ENCODE data around the gene C6orf58. TPM values are rescaled to one million over a fixed set of nuclear protein-coding genes. Genes with fewer than 3 reads are reported as not detected.

The C6orf58 gene
- total RNA-seq, 1 experiment from 2014 or later, result not detected

DNA sequence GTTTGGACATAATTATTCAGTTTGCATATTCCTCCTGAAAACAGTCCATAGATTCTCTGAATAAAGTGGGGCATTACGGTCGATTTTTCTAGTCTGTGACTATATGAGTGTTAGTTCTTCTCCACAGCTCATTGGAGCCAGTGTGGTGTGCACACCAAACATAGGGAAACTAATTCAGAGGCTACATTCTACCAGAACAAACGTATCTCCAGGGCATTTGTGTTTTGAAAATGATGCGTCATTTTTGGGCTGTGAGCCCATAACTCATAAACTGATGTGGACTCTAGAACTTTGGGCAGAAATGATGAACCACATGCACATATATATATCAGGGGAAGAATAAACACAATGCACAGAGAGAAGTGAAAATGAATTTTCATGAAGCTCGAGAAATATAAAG, 41.8 kb downstream of the C6orf58 start:
- BruUV-seq (replicated peaks), result no TSS peak
- H3K27me3 ChIP-seq (ENCODE audit: control insufficient read depth, insufficient read depth, low read length), result no peaks in the 10 kb centered on the region; the same call in 1 of the 2 replicates
- TF ChIP-seq, protein P1, sequence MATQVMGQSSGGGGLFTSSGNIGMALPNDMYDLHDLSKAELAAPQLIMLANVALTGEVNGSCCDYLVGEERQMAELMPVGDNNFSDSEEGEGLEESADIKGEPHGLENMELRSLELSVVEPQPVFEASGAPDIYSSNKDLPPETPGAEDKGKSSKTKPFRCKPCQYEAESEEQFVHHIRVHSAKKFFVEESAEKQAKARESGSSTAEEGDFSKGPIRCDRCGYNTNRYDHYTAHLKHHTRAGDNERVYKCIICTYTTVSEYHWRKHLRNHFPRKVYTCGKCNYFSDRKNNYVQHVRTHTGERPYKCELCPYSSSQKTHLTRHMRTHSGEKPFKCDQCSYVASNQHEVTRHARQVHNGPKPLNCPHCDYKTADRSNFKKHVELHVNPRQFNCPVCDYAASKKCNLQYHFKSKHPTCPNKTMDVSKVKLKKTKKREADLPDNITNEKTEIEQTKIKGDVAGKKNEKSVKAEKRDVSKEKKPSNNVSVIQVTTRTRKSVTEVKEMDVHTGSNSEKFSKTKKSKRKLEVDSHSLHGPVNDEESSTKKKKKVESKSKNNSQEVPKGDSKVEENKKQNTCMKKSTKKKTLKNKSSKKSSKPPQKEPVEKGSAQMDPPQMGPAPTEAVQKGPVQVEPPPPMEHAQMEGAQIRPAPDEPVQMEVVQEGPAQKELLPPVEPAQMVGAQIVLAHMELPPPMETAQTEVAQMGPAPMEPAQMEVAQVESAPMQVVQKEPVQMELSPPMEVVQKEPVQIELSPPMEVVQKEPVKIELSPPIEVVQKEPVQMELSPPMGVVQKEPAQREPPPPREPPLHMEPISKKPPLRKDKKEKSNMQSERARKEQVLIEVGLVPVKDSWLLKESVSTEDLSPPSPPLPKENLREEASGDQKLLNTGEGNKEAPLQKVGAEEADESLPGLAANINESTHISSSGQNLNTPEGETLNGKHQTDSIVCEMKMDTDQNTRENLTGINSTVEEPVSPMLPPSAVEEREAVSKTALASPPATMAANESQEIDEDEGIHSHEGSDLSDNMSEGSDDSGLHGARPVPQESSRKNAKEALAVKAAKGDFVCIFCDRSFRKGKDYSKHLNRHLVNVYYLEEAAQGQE (IDR thresholded peaks at IDR 0.05; ENCODE audit: insufficient read depth in 1 of 2, low read depth in 2 of 2, low read length in 1 of 2), result no peak
- TF ChIP-seq SIN3A (IDR thresholded peaks at IDR 0.05; ENCODE audit: borderline replicate concordance, insufficient read depth, low read depth, low read length), result no peak
- no peak for TF ChIP-seq POLR2AphosphoS5 (IDR thresholded peaks at IDR 0.05; ENCODE audit: low read depth, low read length)
- TF ChIP-seq TCF7L2 (IDR thresholded peaks at IDR 0.05; ENCODE audit: low read depth, low read length), result no peak
- TF ChIP-seq, protein P2, sequence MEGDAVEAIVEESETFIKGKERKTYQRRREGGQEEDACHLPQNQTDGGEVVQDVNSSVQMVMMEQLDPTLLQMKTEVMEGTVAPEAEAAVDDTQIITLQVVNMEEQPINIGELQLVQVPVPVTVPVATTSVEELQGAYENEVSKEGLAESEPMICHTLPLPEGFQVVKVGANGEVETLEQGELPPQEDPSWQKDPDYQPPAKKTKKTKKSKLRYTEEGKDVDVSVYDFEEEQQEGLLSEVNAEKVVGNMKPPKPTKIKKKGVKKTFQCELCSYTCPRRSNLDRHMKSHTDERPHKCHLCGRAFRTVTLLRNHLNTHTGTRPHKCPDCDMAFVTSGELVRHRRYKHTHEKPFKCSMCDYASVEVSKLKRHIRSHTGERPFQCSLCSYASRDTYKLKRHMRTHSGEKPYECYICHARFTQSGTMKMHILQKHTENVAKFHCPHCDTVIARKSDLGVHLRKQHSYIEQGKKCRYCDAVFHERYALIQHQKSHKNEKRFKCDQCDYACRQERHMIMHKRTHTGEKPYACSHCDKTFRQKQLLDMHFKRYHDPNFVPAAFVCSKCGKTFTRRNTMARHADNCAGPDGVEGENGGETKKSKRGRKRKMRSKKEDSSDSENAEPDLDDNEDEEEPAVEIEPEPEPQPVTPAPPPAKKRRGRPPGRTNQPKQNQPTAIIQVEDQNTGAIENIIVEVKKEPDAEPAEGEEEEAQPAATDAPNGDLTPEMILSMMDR (IDR thresholded peaks at IDR 0.05), result no peak
- POLR2A ChIA-PET, result no interaction called here
- intact Hi-C loops (cut with micrococcal nuclease; ENCODE audit: unreplicated experiment), result no loop called here
- in situ Hi-C loops (cut with HindIII; ENCODE audit: low pct_unique_long_range_greater_than_20kb, low sequenced_read_pairs), result no loop called here
- no peak overlapping the region for H3K4me3 ChIP-seq (ENCODE audit: low read depth in 2 of 2, low read length in 2 of 2)
- DNase-seq (ENCODE audit: low read depth, low spot score) (no peak), ATAC-seq (no peak)
- H3K9me3 ChIP-seq (ENCODE audit: control insufficient read depth, insufficient read depth, low read depth, low read length), result no peaks in the 10 kb centered on the region
- CTCF ChIA-PET, result no interaction called here
- H3K27ac ChIP-seq (ENCODE audit: low read length), result no peak overlapping the region
- no peaks in the 10 kb centered on the region for H3K36me3 ChIP-seq (ENCODE audit: control insufficient read depth, insufficient read depth, low read length)
- H3K4me1 ChIP-seq (ENCODE audit: control insufficient read depth, insufficient read depth, low read length), result no peaks in the 10 kb centered on the region

DNA sequence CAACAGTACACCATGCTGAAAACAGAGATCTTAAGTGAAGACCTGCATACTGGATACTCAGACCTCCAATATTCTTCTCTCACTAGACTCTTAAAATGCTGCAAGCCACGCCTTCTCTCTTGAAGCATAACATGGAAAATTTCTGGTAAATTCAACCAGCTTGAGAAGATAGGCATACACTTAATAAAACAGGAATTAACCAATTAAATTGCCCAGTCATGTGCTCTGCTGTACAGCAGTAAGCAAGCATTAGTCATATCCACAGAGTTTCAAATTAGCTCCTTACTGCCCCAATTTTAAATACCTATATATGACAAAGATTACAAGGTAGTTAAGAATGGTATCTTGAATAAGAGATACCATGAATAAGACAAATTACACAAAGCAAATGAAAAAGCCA, 53.8 kb downstream of the C6orf58 start:
- Histone ChIP-seq H3K36me3 (ENCODE audit: control insufficient read depth, insufficient read depth, low read length) (no peaks in the 10 kb centered on the region), H3K4me1 (ENCODE audit: control insufficient read depth, insufficient read depth, low read length) (no peaks in the 10 kb centered on the region), H3K4me3 (ENCODE audit: low read depth in 2 of 2, low read length in 2 of 2) (no peak overlapping the region), H3K9me3 (ENCODE audit: control insufficient read depth, insufficient read depth, low read depth, low read length) (no peaks in the 10 kb centered on the region), H3K27me3 (ENCODE audit: control insufficient read depth, insufficient read depth, low read length) (peaks cover 2% of the 10 kb centered on the region; the same call in 1 of the 2 replicates), H3K27ac (ENCODE audit: low read length) (no peak overlapping the region)
- no TSS peak for BruUV-seq (replicated peaks)
- TF ChIP-seq SIN3A (IDR thresholded peaks at IDR 0.05; ENCODE audit: borderline replicate concordance, insufficient read depth, low read depth, low read length) (no peak), TCF7L2 (IDR thresholded peaks at IDR 0.05; ENCODE audit: low read depth, low read length) (no peak), POLR2AphosphoS5 (IDR thresholded peaks at IDR 0.05; ENCODE audit: low read depth, low read length) (no peak)
- TF ChIP-seq, protein P1 (IDR thresholded peaks at IDR 0.05; ENCODE audit: insufficient read depth in 1 of 2, low read depth in 2 of 2, low read length in 1 of 2), result no peak
- TF ChIP-seq, protein P2 (IDR thresholded peaks at IDR 0.05), result no peak
- CTCF ChIA-PET, result no interaction called here
- POLR2A ChIA-PET, result no interaction called here
- DNase-seq (ENCODE audit: low read depth, low spot score) (no peak), ATAC-seq (no peak)
- in situ Hi-C loops (cut with HindIII; ENCODE audit: low pct_unique_long_range_greater_than_20kb, low sequenced_read_pairs), result no loop called here
- intact Hi-C loops (cut with micrococcal nuclease; ENCODE audit: unreplicated experiment), result no loop called here
